Prostate gland (tissue), 2 donors: ENCODE measurements around the gene TAF10.

Source experiments
- CTCF ChIP-seq, 4 experiments: fragments of 200-600 bp in 2 of 4; fragments of 450-650 bp in 2 of 4; sonication (generic) in 2 of 4; IDR thresholded peaks; 1 replicate in 3 of 4; 2 replicates in 1 of 4; pipeline ENCODE4 v1.5.1; 2016 to 2019; ENCODE audit warnings: antibody characterized with exemption in 4 of 4, mild to moderate bottlenecking in 2 of 4, moderate library complexity in 2 of 4
- POLR2A ChIP-seq: fragments of 450-650 bp; IDR thresholded peaks from one replicate; pipeline ENCODE4 v1.6.1; 2016; ENCODE audit warnings: antibody characterized with exemption, mild to moderate bottlenecking
- POLR2AphosphoS5 ChIP-seq: sonication (generic); formaldehyde crosslinking; IDR thresholded peaks from one replicate; pipeline ENCODE4 v1.6.1; 2017; ENCODE audit warnings: antibody characterized with exemption

GRCh38 chr11:6647836-6648235, 35.8 kb upstream of the TAF10 start:
- no peak for TF ChIP-seq CTCF (IDR thresholded peaks at IDR 0.05)
- TF ChIP-seq POLR2AphosphoS5: no peak
- no peak for TF ChIP-seq POLR2A
